HepG2 (cell line): Measurements from ENCODE around the gene DDN. TPM values are rescaled to one million over a fixed set of nuclear protein-coding genes. Genes with fewer than 3 reads are reported as not detected.

Experiments
- ATF7-NPFF ChIP-seq: sonication (generic); formaldehyde crosslinking; IDR thresholded peaks from 2 replicates; pipeline ENCODE4 v1.8.1; 2023; ENCODE audit warnings: mild to moderate bottlenecking, low read depth, missing genetic modification reagents, moderate library complexity
- BCL6 ChIP-seq: IDR thresholded peaks from 2 replicates; pipeline ENCODE4 v1.6.1; 2016; ENCODE audit warnings: missing genetic modification reagents, missing compliant biosample characterization
- CAMTA2 ChIP-seq: sonication (generic); formaldehyde crosslinking; IDR thresholded peaks from 2 replicates; pipeline ENCODE4 v1.4.0; 2020; ENCODE audit warnings: mild to moderate bottlenecking, missing genetic modification reagents, borderline replicate concordance
- FOXA1 ChIP-seq, 2 experiments: fragments of 450-650 bp in 1 of 2; sonication (generic) in 1 of 2; formaldehyde crosslinking in 1 of 2; IDR thresholded peaks; 2 replicates each; pipeline versions ENCODE4 v1.4.0 to v1.6.1; 2016 to 2020; ENCODE audit warnings: missing genetic modification reagents in 1 of 2
- NFE2L2 ChIP-seq: fragments of 150-350 bp; IDR thresholded peaks from 2 replicates; pipeline ENCODE4 v1.6.1; 2014; ENCODE audit warnings: low read length
- POLR2AphosphoS5 ChIP-seq: IDR thresholded peaks from 2 replicates; pipeline ENCODE4 v1.6.1; 2012; ENCODE audit warnings: low read depth, low read length
- REPIN1 ChIP-seq: sonication (generic); formaldehyde crosslinking; IDR thresholded peaks from 2 replicates; pipeline ENCODE4 v1.8.0; 2022; ENCODE audit warnings: missing genetic modification reagents, low read depth, mild to moderate bottlenecking, borderline replicate concordance
- SIN3B ChIP-seq: fragments of 150-350 bp; IDR thresholded peaks from 2 replicates; pipeline ENCODE4 v1.6.1; 2014; ENCODE audit warnings: low read length
- TMF1 ChIP-seq: sonication (generic); formaldehyde crosslinking; IDR thresholded peaks from 2 replicates; pipeline ENCODE4 v1.8.1; 2022; ENCODE audit warnings: low read depth, missing genetic modification reagents
- ZNF17 ChIP-seq: sonication (generic); formaldehyde crosslinking; IDR thresholded peaks from 2 replicates; pipeline ENCODE4 v1.5.0; 2020; ENCODE audit warnings: mild to moderate bottlenecking, missing genetic modification reagents
- ZNF292 ChIP-seq: sonication (generic); formaldehyde crosslinking; IDR thresholded peaks from 2 replicates; pipeline ENCODE4 v1.8.1; 2022; ENCODE audit warnings: mild to moderate bottlenecking, low read depth, missing genetic modification reagents, borderline replicate concordance
- ZNF589 ChIP-seq: sonication (generic); formaldehyde crosslinking; conservative IDR thresholded peaks from 2 replicates; pipeline ENCODE4 v1.8.0; 2022; ENCODE audit warnings: mild to moderate bottlenecking, moderate library complexity, missing genetic modification reagents
- polyA plus RNA-seq, 8 experiments: library from polyadenylated mRNA; depleted of rRNA in 3 of 8; stranded (reverse) in 7 of 8; unstranded in 1 of 8; fragments of >200 nt; fragmentation: Illumina TruSeq in 4 of 8; extraction: Trizol in 4 of 8; gene quantifications; 2 replicates each; pipeline versions ENCODE4 v1.2.1 to v1.2.3, GENCODE V29; 2011 to 2016; ENCODE audit warnings: low read depth in 4 of 8, missing spikeins in 1 of 8, mixed read lengths in 1 of 8; ENCODE audit not compliant: insufficient read depth in 1 of 8
- total RNA-seq, 5 experiments: library from RNA; depleted of rRNA; stranded (reverse); fragments of >200 nt; fragmentation: Illumina TruSeq; extraction: Trizol; gene quantifications; 2 replicates each; pipeline ENCODE4 v1.2.3, GENCODE V29; 2016; ENCODE audit warnings: low read depth in 1 of 5
- TF ChIP-seq, protein P1 (sequence below): sonication (generic); formaldehyde crosslinking; IDR thresholded peaks from 2 replicates; pipeline ENCODE4 v1.5.1; 2020; ENCODE audit warnings: mild to moderate bottlenecking, missing genetic modification reagents, borderline replicate concordance
- TF ChIP-seq, protein P2 (sequence below): sonication (generic); formaldehyde crosslinking; IDR thresholded peaks from 2 replicates; pipeline ENCODE4 v1.9.0; 2021; ENCODE audit warnings: missing genetic modification reagents, mild to moderate bottlenecking, borderline replicate concordance
- TF ChIP-seq, protein P3 (sequence below): sonication (generic); formaldehyde crosslinking; IDR thresholded peaks from 2 replicates; pipeline ENCODE4 v1.4.0; 2020; ENCODE audit warnings: missing genetic modification reagents

Gene DDN
- total and polyA plus RNA-seq, 2 of the 13 experiments (the other 11 are each of a cell fraction or from before 2014, with no cell fraction given) = 0.24 to 0.53 TPM

DNA sequence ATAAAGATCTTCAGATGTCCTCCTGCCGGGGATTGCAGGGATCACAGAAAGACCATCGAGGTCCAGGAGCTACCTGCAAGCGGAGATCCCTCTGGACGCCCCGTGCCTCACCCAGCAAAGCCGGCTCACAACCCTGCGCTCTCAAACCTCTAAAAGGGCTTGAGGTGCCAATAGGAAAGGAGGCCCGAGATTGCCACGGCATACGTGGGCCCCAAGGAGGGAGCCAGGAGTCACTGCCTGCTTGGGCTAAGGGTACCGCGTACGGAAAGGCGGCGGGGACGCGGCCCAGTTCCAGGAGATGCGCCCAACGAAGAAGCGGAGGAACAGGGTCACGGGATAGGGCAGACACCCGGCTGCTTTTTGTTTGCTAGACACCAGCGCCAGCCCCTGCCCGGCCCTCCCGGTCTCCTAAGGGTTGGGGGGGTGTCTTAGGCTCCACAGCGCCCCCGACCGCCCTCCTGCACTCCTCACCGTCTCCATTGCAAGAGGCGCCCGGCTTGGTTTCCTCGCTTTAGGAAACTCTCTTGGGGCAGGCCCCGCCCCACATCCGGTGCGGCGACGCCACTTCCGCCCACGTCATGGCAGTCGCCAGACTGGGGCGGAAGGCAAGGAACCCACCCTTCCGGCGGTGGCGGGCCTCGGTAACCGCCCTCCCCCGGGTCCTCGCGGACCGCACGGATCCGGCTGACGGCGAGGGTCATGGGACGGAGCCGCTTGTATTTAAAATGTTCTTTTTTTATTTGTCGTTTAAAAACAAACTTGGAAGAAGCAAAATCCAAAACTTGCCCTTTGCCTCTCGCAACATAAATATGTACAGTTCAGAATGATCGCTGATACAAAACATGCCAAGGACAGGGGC lies 19.3 kb upstream of the DDN start, which contains the start of gene PRKAG1 (continued):
- TF ChIP-seq, protein P1, sequence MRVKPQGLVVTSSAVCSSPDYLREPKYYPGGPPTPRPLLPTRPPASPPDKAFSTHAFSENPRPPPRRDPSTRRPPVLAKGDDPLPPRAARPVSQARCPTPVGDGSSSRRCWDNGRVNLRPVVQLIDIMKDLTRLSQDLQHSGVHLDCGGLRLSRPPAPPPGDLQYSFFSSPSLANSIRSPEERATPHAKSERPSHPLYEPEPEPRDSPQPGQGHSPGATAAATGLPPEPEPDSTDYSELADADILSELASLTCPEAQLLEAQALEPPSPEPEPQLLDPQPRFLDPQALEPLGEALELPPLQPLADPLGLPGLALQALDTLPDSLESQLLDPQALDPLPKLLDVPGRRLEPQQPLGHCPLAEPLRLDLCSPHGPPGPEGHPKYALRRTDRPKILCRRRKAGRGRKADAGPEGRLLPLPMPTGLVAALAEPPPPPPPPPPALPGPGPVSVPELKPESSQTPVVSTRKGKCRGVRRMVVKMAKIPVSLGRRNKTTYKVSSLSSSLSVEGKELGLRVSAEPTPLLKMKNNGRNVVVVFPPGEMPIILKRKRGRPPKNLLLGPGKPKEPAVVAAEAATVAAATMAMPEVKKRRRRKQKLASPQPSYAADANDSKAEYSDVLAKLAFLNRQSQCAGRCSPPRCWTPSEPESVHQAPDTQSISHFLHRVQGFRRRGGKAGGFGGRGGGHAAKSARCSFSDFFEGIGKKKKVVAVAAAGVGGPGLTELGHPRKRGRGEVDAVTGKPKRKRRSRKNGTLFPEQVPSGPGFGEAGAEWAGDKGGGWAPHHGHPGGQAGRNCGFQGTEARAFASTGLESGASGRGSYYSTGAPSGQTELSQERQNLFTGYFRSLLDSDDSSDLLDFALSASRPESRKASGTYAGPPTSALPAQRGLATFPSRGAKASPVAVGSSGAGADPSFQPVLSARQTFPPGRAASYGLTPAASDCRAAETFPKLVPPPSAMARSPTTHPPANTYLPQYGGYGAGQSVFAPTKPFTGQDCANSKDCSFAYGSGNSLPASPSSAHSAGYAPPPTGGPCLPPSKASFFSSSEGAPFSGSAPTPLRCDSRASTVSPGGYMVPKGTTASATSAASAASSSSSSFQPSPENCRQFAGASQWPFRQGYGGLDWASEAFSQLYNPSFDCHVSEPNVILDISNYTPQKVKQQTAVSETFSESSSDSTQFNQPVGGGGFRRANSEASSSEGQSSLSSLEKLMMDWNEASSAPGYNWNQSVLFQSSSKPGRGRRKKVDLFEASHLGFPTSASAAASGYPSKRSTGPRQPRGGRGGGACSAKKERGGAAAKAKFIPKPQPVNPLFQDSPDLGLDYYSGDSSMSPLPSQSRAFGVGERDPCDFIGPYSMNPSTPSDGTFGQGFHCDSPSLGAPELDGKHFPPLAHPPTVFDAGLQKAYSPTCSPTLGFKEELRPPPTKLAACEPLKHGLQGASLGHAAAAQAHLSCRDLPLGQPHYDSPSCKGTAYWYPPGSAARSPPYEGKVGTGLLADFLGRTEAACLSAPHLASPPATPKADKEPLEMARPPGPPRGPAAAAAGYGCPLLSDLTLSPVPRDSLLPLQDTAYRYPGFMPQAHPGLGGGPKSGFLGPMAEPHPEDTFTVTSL = 0 out of 2 replicates have a peak, but pooled peaks have one; percentile 18
- TF ChIP-seq ZNF17 (no peak), REPIN1 (CRISPR knock-in tag) (no peak; the same call in 1 of the 2 replicates), POLR2AphosphoS5 (peak; percentile 90; the same call in 1 of the 2 replicates), TMF1 (CRISPR knock-in tag) (peak; percentile 57; the same call in 1 of the 2 replicates), FOXA1 (IDR thresholded peaks at IDR 0.05) (no peak), FOXA1 (CRISPR knock-in tag; IDR thresholded peaks at IDR 0.05) (no peak), NFE2L2 (no peak), CAMTA2 (CRISPR knock-in tag) (no peak), ZNF292 (CRISPR knock-in tag) (no peak), ATF7-NPFF (CRISPR knock-in tag) (peak; percentile 56; the same call in 1 of the 2 replicates), BCL6 (CRISPR knock-in tag) (peak; percentile 50; the same call in 1 of the 2 replicates), ZNF589 (CRISPR knock-in tag) (no peak; the same call in 1 of the 2 replicates), SIN3B (no peak)
- TF ChIP-seq, protein P2, sequence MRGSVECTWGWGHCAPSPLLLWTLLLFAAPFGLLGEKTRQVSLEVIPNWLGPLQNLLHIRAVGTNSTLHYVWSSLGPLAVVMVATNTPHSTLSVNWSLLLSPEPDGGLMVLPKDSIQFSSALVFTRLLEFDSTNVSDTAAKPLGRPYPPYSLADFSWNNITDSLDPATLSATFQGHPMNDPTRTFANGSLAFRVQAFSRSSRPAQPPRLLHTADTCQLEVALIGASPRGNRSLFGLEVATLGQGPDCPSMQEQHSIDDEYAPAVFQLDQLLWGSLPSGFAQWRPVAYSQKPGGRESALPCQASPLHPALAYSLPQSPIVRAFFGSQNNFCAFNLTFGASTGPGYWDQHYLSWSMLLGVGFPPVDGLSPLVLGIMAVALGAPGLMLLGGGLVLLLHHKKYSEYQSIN (CRISPR knock-in tag) = no peak
- TF ChIP-seq, protein P3, sequence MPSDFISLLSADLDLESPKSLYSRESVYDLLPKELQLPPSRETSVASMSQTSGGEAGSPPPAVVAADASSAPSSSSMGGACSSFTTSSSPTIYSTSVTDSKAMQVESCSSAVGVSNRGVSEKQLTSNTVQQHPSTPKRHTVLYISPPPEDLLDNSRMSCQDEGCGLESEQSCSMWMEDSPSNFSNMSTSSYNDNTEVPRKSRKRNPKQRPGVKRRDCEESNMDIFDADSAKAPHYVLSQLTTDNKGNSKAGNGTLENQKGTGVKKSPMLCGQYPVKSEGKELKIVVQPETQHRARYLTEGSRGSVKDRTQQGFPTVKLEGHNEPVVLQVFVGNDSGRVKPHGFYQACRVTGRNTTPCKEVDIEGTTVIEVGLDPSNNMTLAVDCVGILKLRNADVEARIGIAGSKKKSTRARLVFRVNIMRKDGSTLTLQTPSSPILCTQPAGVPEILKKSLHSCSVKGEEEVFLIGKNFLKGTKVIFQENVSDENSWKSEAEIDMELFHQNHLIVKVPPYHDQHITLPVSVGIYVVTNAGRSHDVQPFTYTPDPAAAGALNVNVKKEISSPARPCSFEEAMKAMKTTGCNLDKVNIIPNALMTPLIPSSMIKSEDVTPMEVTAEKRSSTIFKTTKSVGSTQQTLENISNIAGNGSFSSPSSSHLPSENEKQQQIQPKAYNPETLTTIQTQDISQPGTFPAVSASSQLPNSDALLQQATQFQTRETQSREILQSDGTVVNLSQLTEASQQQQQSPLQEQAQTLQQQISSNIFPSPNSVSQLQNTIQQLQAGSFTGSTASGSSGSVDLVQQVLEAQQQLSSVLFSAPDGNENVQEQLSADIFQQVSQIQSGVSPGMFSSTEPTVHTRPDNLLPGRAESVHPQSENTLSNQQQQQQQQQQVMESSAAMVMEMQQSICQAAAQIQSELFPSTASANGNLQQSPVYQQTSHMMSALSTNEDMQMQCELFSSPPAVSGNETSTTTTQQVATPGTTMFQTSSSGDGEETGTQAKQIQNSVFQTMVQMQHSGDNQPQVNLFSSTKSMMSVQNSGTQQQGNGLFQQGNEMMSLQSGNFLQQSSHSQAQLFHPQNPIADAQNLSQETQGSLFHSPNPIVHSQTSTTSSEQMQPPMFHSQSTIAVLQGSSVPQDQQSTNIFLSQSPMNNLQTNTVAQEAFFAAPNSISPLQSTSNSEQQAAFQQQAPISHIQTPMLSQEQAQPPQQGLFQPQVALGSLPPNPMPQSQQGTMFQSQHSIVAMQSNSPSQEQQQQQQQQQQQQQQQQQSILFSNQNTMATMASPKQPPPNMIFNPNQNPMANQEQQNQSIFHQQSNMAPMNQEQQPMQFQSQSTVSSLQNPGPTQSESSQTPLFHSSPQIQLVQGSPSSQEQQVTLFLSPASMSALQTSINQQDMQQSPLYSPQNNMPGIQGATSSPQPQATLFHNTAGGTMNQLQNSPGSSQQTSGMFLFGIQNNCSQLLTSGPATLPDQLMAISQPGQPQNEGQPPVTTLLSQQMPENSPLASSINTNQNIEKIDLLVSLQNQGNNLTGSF (CRISPR knock-in tag) = 0 out of 2 replicates have a peak, but pooled peaks have one; percentile 39
